Measurements from ENCODE around the gene TBXAS1. TPM values are rescaled to one million over a fixed set of nuclear protein-coding genes. Genes with fewer than 3 reads are reported as not detected.

The TBXAS1 gene
- total and polyA plus RNA-seq, 8 donors, result 0.74 to 18.4 (median 2.2) TPM

GRCh38 chr7:139844779-139845442, 15.8 kb downstream of the TBXAS1 start:
- no peak overlapping the region for H3K27ac ChIP-seq
- intact Hi-C loops (cut with DNase I), result no loop called here
- no peaks in the 10 kb centered on the region for H3K9me3 ChIP-seq
- TF ChIP-seq, protein P1, sequence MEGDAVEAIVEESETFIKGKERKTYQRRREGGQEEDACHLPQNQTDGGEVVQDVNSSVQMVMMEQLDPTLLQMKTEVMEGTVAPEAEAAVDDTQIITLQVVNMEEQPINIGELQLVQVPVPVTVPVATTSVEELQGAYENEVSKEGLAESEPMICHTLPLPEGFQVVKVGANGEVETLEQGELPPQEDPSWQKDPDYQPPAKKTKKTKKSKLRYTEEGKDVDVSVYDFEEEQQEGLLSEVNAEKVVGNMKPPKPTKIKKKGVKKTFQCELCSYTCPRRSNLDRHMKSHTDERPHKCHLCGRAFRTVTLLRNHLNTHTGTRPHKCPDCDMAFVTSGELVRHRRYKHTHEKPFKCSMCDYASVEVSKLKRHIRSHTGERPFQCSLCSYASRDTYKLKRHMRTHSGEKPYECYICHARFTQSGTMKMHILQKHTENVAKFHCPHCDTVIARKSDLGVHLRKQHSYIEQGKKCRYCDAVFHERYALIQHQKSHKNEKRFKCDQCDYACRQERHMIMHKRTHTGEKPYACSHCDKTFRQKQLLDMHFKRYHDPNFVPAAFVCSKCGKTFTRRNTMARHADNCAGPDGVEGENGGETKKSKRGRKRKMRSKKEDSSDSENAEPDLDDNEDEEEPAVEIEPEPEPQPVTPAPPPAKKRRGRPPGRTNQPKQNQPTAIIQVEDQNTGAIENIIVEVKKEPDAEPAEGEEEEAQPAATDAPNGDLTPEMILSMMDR (IDR thresholded peaks at IDR 0.05), result no peak
- WGBS, 2 donors, result 46 to 87% methylated on average over 4 of the region's 4 CpGs
- no peaks in the 10 kb centered on the region for H3K4me1 ChIP-seq
- DNase-seq, result peak in 3 of 6 donors; percentile 23 to 70 (median 57)
- ATAC-seq, result peak; percentile 69 to 95 (median 86)
- no peak for FAIRE-seq
- no peaks in the 10 kb centered on the region for H3K36me3 ChIP-seq
- no peak overlapping the region for H3K4me3 ChIP-seq
- H3K27me3 ChIP-seq, result no peaks in the 10 kb centered on the region

- Histone ChIP-seq H3K27ac (no peak overlapping the region), H3K36me3 (no peaks in the 10 kb centered on the region), H3K27me3 (no peaks in the 10 kb centered on the region), H3K4me3 (no peak overlapping the region), H3K9me3 (no peaks in the 10 kb centered on the region), H3K4me1 (no peaks in the 10 kb centered on the region)
- 77 to 82% methylated on average over 4 of the region's 4 CpGs for WGBS, 2 donors
- intact Hi-C loops (cut with DNase I), result no loop called here
- DNase-seq (no peak), FAIRE-seq (no peak), ATAC-seq (no peak)
- TF ChIP-seq, protein P1 (IDR thresholded peaks at IDR 0.05), result no peak
Observed at GRCh38 chr7:139845443-139845805, 16.4 kb downstream of the TBXAS1 start.

DNA sequence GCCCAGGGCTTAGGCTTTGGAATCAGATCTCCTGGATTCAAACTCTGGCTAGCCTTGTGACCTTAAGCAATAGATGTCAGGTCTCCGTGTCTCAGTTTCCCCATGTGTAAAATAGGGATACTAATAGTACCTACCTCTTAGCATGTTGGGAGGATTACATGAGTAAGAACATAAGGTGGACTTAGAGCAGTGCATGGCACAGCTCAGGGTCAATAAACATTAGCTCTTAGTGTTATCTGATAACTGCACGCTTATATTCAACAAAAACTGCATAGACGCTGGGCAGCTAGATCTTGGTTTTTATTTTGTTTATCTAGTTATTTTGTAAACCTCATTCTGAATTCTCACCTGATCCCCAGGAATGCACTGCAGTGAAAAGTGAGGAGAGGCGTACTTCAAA, 17.2 kb downstream of the TBXAS1 start:
- H3K27me3 ChIP-seq, result no peaks in the 10 kb centered on the region
- TF ChIP-seq, protein P1 (IDR thresholded peaks at IDR 0.05), result no peak
- ATAC-seq (peak in 2 of 4 donors; percentile 50 to 51), FAIRE-seq (no peak), DNase-seq (no peak)
- H3K36me3 ChIP-seq, result no peaks in the 10 kb centered on the region
- H3K9me3 ChIP-seq, result no peaks in the 10 kb centered on the region
- H3K4me1 ChIP-seq, result no peaks in the 10 kb centered on the region
- no peak overlapping the region for H3K4me3 ChIP-seq
- 53 to 55% methylated on average over 4 of the region's 4 CpGs for WGBS, 2 donors
- no peak overlapping the region for H3K27ac ChIP-seq
- intact Hi-C loops (cut with DNase I), result no loop called here

DNA sequence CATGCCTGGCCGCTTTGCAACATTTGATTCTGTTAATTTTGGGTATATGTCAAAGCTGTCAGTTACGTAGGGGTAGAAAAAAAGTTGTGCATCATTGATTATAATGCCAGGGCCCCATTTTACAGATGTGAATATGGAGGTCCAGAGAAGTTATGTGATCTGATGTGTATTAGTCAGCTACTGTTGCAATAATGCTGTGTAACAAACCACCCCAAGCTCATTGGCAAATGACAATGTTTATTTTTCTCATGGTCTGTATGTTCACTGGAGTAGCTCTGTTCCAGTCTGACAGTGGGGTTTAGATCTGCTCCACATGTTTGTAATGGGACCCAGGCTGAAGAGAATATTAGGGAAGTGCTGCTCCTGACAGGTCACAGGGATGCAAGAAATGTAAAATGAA, 19.2 kb downstream of the TBXAS1 start:
- H3K36me3 ChIP-seq, result no peaks in the 10 kb centered on the region
- H3K27me3 ChIP-seq, result no peaks in the 10 kb centered on the region
- WGBS, 2 donors, result 96 to 100% methylated on average over 2 of the region's 2 CpGs
- DNase-seq (no peak), ATAC-seq (no peak), FAIRE-seq (no peak)
- intact Hi-C loops (cut with DNase I), result no loop called here
- TF ChIP-seq, protein P1 (IDR thresholded peaks at IDR 0.05), result no peak
- no peak overlapping the region for H3K4me3 ChIP-seq
- no peaks in the 10 kb centered on the region for H3K4me1 ChIP-seq
- no peaks in the 10 kb centered on the region for H3K9me3 ChIP-seq
- H3K27ac ChIP-seq, result no peak overlapping the region

GRCh38 chr7:139850906-139851305, 21.8 kb downstream of the TBXAS1 start:
- ATAC-seq, result no peak

More at GRCh38 chr7:139850906-139851305, 21.8 kb downstream of the TBXAS1 start:
- Histone ChIP-seq H3K4me1 (no peaks in the 10 kb centered on the region), H3K36me3 (no peaks in the 10 kb centered on the region), H3K4me3 (no peak overlapping the region), H3K9me3 (no peaks in the 10 kb centered on the region), H3K27me3 (no peaks in the 10 kb centered on the region), H3K27ac (no peak overlapping the region)
- TF ChIP-seq, protein P1 (IDR thresholded peaks at IDR 0.05), result no peak
- DNase-seq (no peak), FAIRE-seq (no peak)
- WGBS, 2 donors, result 84 to 90% methylated on average over 3 of the region's 3 CpGs
- intact Hi-C loops (cut with DNase I), result no loop called here
